ENCODE measurements around the gene VPS16. TPM values are rescaled to one million over a fixed set of nuclear protein-coding genes. Genes with fewer than 3 reads are reported as not detected.

Gene VPS16
- total RNA-seq, 4 donors from 2014 or later = 22.1 to 44.0 (median 30.7) TPM

DNA sequence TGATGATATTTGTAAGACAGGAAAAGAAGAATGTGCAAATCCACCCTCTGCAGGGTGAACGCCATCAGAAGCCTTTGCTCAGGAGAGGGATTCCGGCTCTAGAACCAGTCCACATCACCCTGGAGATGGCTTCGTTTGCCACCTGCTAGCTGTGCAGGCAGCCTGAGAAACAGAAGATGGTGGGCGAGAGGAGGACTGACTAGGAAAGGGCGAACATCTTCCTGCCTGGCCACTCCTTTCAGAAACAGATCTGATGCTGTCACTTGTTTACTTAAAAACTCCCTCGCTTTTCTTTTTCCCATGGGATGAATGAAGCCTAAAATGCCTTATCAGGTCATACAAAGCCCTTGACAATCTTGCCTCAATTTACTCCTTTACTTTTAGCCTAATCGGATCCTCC is 33.9 kb downstream of the VPS16 start:
- H3K4me1 ChIP-seq = peaks cover 0 to 74% (median 29%) of the 10 kb centered on the region in 3 donors

DNA sequence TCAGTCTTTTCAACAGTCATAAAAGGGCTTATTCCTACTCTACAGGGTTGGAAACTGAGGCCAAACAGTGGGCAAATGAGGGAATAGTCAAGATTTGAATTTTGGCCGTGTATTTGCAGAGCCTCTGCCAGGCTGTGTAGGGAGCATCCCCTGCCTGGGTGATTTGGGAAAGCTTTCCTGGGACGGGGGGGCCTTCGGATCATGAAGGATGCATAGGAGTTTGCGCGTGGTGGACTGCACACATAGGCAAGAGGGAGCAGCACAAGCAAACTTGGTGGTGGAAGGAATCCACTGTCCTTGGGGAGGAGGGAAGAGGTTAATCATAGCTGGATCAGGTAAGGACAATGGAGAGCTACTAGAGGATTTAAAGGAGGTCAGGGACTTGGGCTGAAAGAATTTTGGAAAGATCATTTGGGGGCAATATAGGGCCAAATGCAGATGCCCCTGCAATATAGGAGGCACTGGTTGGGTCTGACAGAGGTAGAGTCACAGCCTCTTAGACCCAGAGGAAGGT is 35.2 kb downstream of the VPS16 start:
- Histone ChIP-seq H3K27me3 (peaks cover 10% of the 10 kb centered on the region), H3K4me1 (peaks cover 0 to 82% (median 29%) of the 10 kb centered on the region in 3 donors), H3K4me3 (no peak overlapping the region), H3K9me3 (no peaks in the 10 kb centered on the region), H3K36me3 (no peaks in the 10 kb centered on the region), H3K27ac (no peak overlapping the region)
- no peak for ATAC-seq
- 88 to 100% methylated on average over 1 to 4 of the region's 5 CpGs for WGBS, 2 donors (ENCODE audit: low coverage in 1 of 2)
- TF ChIP-seq POLR2A (IDR thresholded peaks at IDR 0.05) (no peak), EP300 (IDR thresholded peaks at IDR 0.05) (no peak), POLR2AphosphoS5 (IDR thresholded peaks at IDR 0.05) (no peak)
- TF ChIP-seq, protein P1, sequence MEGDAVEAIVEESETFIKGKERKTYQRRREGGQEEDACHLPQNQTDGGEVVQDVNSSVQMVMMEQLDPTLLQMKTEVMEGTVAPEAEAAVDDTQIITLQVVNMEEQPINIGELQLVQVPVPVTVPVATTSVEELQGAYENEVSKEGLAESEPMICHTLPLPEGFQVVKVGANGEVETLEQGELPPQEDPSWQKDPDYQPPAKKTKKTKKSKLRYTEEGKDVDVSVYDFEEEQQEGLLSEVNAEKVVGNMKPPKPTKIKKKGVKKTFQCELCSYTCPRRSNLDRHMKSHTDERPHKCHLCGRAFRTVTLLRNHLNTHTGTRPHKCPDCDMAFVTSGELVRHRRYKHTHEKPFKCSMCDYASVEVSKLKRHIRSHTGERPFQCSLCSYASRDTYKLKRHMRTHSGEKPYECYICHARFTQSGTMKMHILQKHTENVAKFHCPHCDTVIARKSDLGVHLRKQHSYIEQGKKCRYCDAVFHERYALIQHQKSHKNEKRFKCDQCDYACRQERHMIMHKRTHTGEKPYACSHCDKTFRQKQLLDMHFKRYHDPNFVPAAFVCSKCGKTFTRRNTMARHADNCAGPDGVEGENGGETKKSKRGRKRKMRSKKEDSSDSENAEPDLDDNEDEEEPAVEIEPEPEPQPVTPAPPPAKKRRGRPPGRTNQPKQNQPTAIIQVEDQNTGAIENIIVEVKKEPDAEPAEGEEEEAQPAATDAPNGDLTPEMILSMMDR (IDR thresholded peaks at IDR 0.05) = no peak

More for the DNA sequence above, 33.9 kb downstream of the VPS16 start:
- peak overlapping the region; percentile 83 to 96 for H3K4me3 ChIP-seq
- H3K27me3 ChIP-seq = peaks cover 10% of the 10 kb centered on the region
- TF ChIP-seq, protein P1 (IDR thresholded peaks at IDR 0.05) = no peak
- no peak for TF ChIP-seq POLR2A (IDR thresholded peaks at IDR 0.05)
- no peak for TF ChIP-seq POLR2AphosphoS5 (IDR thresholded peaks at IDR 0.05)
- no peak for TF ChIP-seq EP300 (IDR thresholded peaks at IDR 0.05)
- no peaks in the 10 kb centered on the region for H3K9me3 ChIP-seq
- no peak for ATAC-seq
- no peaks in the 10 kb centered on the region for H3K36me3 ChIP-seq
- 14 to 18% methylated on average over 7 of the region's 7 CpGs for WGBS, 2 donors (ENCODE audit: low coverage in 1 of 2)
- peak overlapping the region in 1 of 4 donors; percentile 87 for H3K27ac ChIP-seq

DNA sequence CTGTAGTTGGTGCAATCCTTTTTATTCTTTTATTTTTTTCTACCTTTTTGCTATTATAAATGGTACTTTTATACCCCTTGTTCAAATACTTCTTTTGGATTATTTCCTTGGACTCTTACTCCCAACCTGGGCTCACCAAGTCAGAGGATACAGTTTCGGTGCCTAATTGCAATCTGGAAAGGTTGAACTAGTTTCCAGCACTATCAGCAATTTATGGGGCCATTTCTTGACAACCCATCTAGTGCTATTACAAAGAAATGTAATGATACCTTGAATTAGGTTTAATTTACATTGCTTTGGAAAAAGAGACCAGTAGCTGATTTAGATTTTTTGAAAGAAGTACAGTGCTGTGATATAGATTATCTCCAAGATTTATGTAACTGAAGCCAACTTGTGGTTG is 38.0 kb downstream of the VPS16 start:
- no peak for ATAC-seq
- no peaks in the 10 kb centered on the region for H3K27me3 ChIP-seq
- peaks cover 0 to 62% (median 16%) of the 10 kb centered on the region in 3 donors for H3K4me1 ChIP-seq
- no peak overlapping the region for H3K4me3 ChIP-seq
- 100% methylated on average over 1 of the region's 1 CpG for WGBS, 2 donors (ENCODE audit: low coverage in 1 of 2)
- H3K36me3 ChIP-seq = no peaks in the 10 kb centered on the region
- TF ChIP-seq EP300 (IDR thresholded peaks at IDR 0.05) (no peak), POLR2AphosphoS5 (IDR thresholded peaks at IDR 0.05) (no peak), POLR2A (IDR thresholded peaks at IDR 0.05) (no peak)
- TF ChIP-seq, protein P1 (IDR thresholded peaks at IDR 0.05) = no peak
- H3K27ac ChIP-seq = no peak overlapping the region
- H3K9me3 ChIP-seq = no peaks in the 10 kb centered on the region

DNA sequence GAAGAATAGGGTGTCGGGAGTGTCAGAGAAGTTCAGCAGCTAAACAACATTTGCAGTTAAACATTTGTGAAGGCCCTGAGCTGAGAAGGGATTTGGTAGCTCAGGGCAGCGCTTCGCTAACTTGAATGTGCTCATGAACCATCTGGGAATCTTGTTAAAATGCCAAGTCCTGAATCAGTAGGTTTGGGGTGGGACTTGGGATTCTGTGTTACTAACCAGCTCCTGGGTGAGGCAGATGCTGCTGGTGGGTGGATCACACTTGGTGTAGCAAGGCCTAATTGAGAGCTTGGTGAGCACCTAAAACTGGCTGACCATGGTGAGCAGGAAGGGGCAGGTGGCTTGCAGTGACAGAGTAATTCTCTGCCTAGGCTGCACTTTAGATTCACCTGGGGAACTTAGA is 38.6 kb downstream of the VPS16 start:
- ATAC-seq = peak; percentile 36
- H3K4me3 ChIP-seq = no peak overlapping the region
- peaks cover 0 to 62% (median 16%) of the 10 kb centered on the region in 3 donors for H3K4me1 ChIP-seq
- H3K9me3 ChIP-seq = no peaks in the 10 kb centered on the region
- no peaks in the 10 kb centered on the region for H3K27me3 ChIP-seq
- WGBS, 2 donors (ENCODE audit: low coverage in 1 of 2) = 59 to 65% methylated on average over 3 of the region's 3 CpGs
- no peak for TF ChIP-seq POLR2AphosphoS5 (IDR thresholded peaks at IDR 0.05)
- TF ChIP-seq POLR2A (IDR thresholded peaks at IDR 0.05) = no peak
- no peak for TF ChIP-seq EP300 (IDR thresholded peaks at IDR 0.05)
- TF ChIP-seq, protein P1 (IDR thresholded peaks at IDR 0.05) = no peak
- no peaks in the 10 kb centered on the region for H3K36me3 ChIP-seq
- no peak overlapping the region for H3K27ac ChIP-seq

DNA sequence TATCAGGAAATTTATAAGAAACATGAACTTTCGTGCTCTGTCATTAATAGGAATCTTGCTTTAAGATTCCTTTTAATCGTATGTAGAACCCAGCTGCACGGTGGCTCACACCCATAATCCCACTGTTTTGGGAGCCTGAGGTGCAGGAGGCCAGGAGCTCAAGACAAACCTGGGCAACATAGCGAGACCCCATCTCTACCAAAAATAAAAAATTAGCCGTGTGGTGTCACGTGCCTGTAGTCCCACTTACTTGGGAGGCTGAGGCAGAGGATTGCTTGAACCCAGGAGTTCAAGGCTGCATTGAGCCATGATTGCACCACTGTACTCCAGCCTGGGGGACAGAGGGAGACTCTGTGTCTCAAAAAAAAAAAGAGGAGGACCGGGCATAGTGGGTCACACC is 40.1 kb downstream of the VPS16 start:
- H3K27ac ChIP-seq = no peak overlapping the region
- TF ChIP-seq EP300 (IDR thresholded peaks at IDR 0.05) (no peak), POLR2A (IDR thresholded peaks at IDR 0.05) (no peak), POLR2AphosphoS5 (IDR thresholded peaks at IDR 0.05) (no peak)
- TF ChIP-seq, protein P1 (IDR thresholded peaks at IDR 0.05) = no peak
- no peaks in the 10 kb centered on the region for H3K9me3 ChIP-seq
- WGBS, 2 donors (ENCODE audit: low coverage in 1 of 2) = 82 to 88% methylated on average over 3 to 5 of the region's 7 CpGs
- no peak overlapping the region for H3K4me3 ChIP-seq
- no peaks in the 10 kb centered on the region for H3K27me3 ChIP-seq
- no peak for ATAC-seq
- H3K4me1 ChIP-seq = peaks cover 0 to 51% (median 4%) of the 10 kb centered on the region in 3 donors
- no peaks in the 10 kb centered on the region for H3K36me3 ChIP-seq

Measured in gastroesophageal sphincter (tissue), 4 donors.